ENCODE data around the gene OVOL1.

- no peak for TF ChIP-seq CTCF (IDR thresholded peaks at IDR 0.05; ENCODE audit: low read depth, low read length)
- no peak for TF ChIP-seq POLR2A (IDR thresholded peaks at IDR 0.05; ENCODE audit: extremely low read depth, insufficient read length)
Observed at GRCh38 chr11:65774525-65775306, 12.1 kb upstream of the OVOL1 start.
